ENCODE results near the gene FGF14. TPM values are rescaled to one million over a fixed set of nuclear protein-coding genes. Genes with fewer than 3 reads are reported as not detected.

FGF14 gene
- total RNA-seq, 1 donor from 2014 or later, result not detected

- Mint-ChIP-seq H3K4me1 (no peaks in the 10 kb centered on the region), H3K27me3 (no peaks in the 10 kb centered on the region), H3K27ac (no peak overlapping the region), H3K9me3 (no peaks in the 10 kb centered on the region), H3K36me3 (ENCODE audit: low read depth) (no peaks in the 10 kb centered on the region), H3K4me3 (no peak overlapping the region)
- intact Hi-C loops (cut with micrococcal nuclease), result no loop called here
- no peak for ATAC-seq (ENCODE audit: low read depth)
- CTCF ChIA-PET, result no interaction called here
- no peak for TF ChIP-seq CTCF (IDR thresholded peaks at IDR 0.05)
- POLR2A ChIA-PET, result no interaction called here
- no peak for DNase-seq
Measured at GRCh38 chr13:101817898-101818297, 584.0 kb downstream of the FGF14 start.

GRCh38 chr13:101811881-101812280 lies 590.0 kb downstream of the FGF14 start:
- ATAC-seq (ENCODE audit: low read depth) (no peak), DNase-seq (no peak)
- no peak overlapping the region for H3K27ac Mint-ChIP-seq
- no peak for TF ChIP-seq CTCF (IDR thresholded peaks at IDR 0.05)
- POLR2A ChIA-PET, result no interaction called here
- intact Hi-C loops (cut with micrococcal nuclease), result no loop called here
- H3K4me3 Mint-ChIP-seq, result no peak overlapping the region
- no peaks in the 10 kb centered on the region for H3K36me3 Mint-ChIP-seq (ENCODE audit: low read depth)
- CTCF ChIA-PET, result no interaction called here
- H3K9me3 Mint-ChIP-seq, result no peaks in the 10 kb centered on the region
- H3K27me3 Mint-ChIP-seq, result no peaks in the 10 kb centered on the region
- no peaks in the 10 kb centered on the region for H3K4me1 Mint-ChIP-seq

- Mint-ChIP-seq H3K9me3 (no peaks in the 10 kb centered on the region), H3K4me1 (no peaks in the 10 kb centered on the region), H3K36me3 (ENCODE audit: low read depth) (no peaks in the 10 kb centered on the region), H3K27me3 (no peaks in the 10 kb centered on the region), H3K4me3 (no peak overlapping the region), H3K27ac (no peak overlapping the region)
- no peak for ATAC-seq (ENCODE audit: low read depth)
- no peak for TF ChIP-seq CTCF (IDR thresholded peaks at IDR 0.05)
- intact Hi-C loops (cut with micrococcal nuclease), result no loop called here
- POLR2A ChIA-PET, result no interaction called here
- DNase-seq, result no peak
- CTCF ChIA-PET, result no interaction called here
Measured at GRCh38 chr13:101811284-101811839, 590.5 kb downstream of the FGF14 start.

GRCh38 chr13:101799196-101799595 lies 602.7 kb downstream of the FGF14 start:
- ChIA-PET POLR2A (no interaction called here), CTCF (no interaction called here)
- DNase-seq, result no peak
- Mint-ChIP-seq H3K4me1 (no peaks in the 10 kb centered on the region), H3K4me3 (no peak overlapping the region), H3K9me3 (no peaks in the 10 kb centered on the region), H3K36me3 (ENCODE audit: low read depth) (no peaks in the 10 kb centered on the region), H3K27me3 (no peaks in the 10 kb centered on the region), H3K27ac (no peak overlapping the region)
- no peak for TF ChIP-seq CTCF (IDR thresholded peaks at IDR 0.05)
- intact Hi-C loops (cut with micrococcal nuclease), result no loop called here
- ATAC-seq (ENCODE audit: low read depth), result no peak

- H3K27ac Mint-ChIP-seq, result no peak overlapping the region
- H3K4me1 Mint-ChIP-seq, result no peaks in the 10 kb centered on the region
- CTCF ChIA-PET, result no interaction called here
- H3K4me3 Mint-ChIP-seq, result no peak overlapping the region
- TF ChIP-seq CTCF (IDR thresholded peaks at IDR 0.05), result no peak
- POLR2A ChIA-PET, result no interaction called here
- H3K9me3 Mint-ChIP-seq, result no peaks in the 10 kb centered on the region
- ATAC-seq (ENCODE audit: low read depth), result no peak
- H3K36me3 Mint-ChIP-seq (ENCODE audit: low read depth), result no peaks in the 10 kb centered on the region
- DNase-seq, result no peak
- no peaks in the 10 kb centered on the region for H3K27me3 Mint-ChIP-seq
- intact Hi-C loops (cut with micrococcal nuclease), result no loop called here
Measured at GRCh38 chr13:101798437-101798836, 603.4 kb downstream of the FGF14 start.

Measured in activated B cell treated with CpG ODN at 0.5 μM for 24 hours (primary cell).